ENCODE results near the gene XYLT1.

Gene XYLT1

DNA sequence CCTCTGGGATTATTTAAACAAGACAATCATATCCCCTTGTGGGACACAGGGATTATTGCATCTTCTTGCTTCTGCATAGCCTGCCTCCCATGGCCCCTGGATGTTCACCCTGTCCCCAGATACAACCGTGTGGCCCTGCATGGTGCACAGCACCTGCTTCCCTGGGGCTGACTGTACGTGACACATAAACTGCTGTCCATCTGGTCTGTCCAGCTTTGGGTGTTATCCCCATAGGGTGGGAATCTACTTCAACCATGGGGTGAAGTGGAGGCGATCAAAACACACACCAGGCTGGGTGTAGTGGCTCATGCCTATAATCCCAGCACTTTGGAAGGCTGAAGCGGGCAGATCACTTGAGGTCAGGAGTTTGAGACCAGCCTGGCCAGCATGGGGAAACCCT, 138.8 kb downstream of the XYLT1 start:
- H3K4me3 ChIP-seq (ENCODE audit: low read depth, low read length) = no peak overlapping the region
- in situ Hi-C loops (cut with HindIII; ENCODE audit: low sequenced_read_pairs) = no loop called here
- DNase-seq (ENCODE audit: low read depth, low spot score) = no peak
- TF ChIP-seq, protein P1, sequence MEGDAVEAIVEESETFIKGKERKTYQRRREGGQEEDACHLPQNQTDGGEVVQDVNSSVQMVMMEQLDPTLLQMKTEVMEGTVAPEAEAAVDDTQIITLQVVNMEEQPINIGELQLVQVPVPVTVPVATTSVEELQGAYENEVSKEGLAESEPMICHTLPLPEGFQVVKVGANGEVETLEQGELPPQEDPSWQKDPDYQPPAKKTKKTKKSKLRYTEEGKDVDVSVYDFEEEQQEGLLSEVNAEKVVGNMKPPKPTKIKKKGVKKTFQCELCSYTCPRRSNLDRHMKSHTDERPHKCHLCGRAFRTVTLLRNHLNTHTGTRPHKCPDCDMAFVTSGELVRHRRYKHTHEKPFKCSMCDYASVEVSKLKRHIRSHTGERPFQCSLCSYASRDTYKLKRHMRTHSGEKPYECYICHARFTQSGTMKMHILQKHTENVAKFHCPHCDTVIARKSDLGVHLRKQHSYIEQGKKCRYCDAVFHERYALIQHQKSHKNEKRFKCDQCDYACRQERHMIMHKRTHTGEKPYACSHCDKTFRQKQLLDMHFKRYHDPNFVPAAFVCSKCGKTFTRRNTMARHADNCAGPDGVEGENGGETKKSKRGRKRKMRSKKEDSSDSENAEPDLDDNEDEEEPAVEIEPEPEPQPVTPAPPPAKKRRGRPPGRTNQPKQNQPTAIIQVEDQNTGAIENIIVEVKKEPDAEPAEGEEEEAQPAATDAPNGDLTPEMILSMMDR (IDR thresholded peaks at IDR 0.05; ENCODE audit: low read depth, low read length) = no peak

- no peak overlapping the region for H3K4me3 ChIP-seq (ENCODE audit: low read depth, low read length)
- DNase-seq (ENCODE audit: low read depth, low spot score) = no peak
- TF ChIP-seq, protein P1 (IDR thresholded peaks at IDR 0.05; ENCODE audit: low read depth, low read length) = no peak
- in situ Hi-C loops (cut with HindIII; ENCODE audit: low sequenced_read_pairs) = no loop called here
Observed at GRCh38 chr16:17331071-17331607, 139.6 kb downstream of the XYLT1 start.

DNA sequence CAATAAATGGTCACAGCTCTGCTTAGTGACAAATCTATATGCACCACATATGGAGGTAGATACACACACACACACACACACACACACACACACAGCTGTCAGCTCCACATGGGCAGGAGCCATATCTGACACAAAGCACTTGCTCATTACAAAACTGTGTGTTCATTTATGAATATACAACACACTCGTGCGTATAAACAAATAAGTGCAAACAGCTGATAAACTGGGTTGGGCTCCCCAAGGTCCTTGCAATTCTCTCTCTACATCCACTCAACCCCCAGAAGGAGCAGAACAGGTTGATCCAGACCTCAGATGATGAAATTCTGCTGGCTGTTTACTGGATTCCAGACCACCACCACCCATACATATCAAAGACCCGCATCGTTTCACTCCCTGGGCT, 140.7 kb downstream of the XYLT1 start:
- no peak for DNase-seq (ENCODE audit: low read depth, low spot score)
- H3K4me3 ChIP-seq (ENCODE audit: low read depth, low read length) = no peak overlapping the region
- in situ Hi-C loops (cut with HindIII; ENCODE audit: low sequenced_read_pairs) = no loop called here
- TF ChIP-seq, protein P1 (IDR thresholded peaks at IDR 0.05; ENCODE audit: low read depth, low read length) = no peak

DNA sequence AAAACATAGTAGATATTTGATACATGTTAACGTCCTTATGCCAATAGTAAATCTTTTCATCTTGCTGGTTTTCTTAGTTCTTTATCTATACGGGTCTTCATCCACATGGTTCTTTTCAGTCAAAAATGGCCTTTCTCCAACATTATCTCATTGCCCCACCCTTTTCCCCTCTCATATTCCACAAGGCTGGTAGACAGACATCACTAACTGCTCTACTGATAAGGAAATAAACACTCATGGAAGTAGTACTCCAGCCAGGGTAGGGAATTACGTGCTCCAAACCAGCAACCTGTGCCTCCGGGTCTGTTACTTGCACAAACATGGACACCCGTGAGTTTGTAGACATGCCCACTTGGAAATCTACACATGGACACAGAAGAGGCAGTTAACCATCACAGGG, 141.4 kb downstream of the XYLT1 start:
- in situ Hi-C loops (cut with HindIII; ENCODE audit: low sequenced_read_pairs) = no loop called here
- no peak for DNase-seq (ENCODE audit: low read depth, low spot score)
- no peak overlapping the region for H3K4me3 ChIP-seq (ENCODE audit: low read depth, low read length)
- TF ChIP-seq, protein P1 (IDR thresholded peaks at IDR 0.05; ENCODE audit: low read depth, low read length) = no peak

GRCh38 chr16:17328932-17329331, 141.8 kb downstream of the XYLT1 start:
- in situ Hi-C loops (cut with HindIII; ENCODE audit: low sequenced_read_pairs) = no loop called here
- no peak overlapping the region for H3K4me3 ChIP-seq (ENCODE audit: low read depth, low read length)
- DNase-seq (ENCODE audit: low read depth, low spot score) = no peak
- TF ChIP-seq, protein P1 (IDR thresholded peaks at IDR 0.05; ENCODE audit: low read depth, low read length) = no peak

DNA sequence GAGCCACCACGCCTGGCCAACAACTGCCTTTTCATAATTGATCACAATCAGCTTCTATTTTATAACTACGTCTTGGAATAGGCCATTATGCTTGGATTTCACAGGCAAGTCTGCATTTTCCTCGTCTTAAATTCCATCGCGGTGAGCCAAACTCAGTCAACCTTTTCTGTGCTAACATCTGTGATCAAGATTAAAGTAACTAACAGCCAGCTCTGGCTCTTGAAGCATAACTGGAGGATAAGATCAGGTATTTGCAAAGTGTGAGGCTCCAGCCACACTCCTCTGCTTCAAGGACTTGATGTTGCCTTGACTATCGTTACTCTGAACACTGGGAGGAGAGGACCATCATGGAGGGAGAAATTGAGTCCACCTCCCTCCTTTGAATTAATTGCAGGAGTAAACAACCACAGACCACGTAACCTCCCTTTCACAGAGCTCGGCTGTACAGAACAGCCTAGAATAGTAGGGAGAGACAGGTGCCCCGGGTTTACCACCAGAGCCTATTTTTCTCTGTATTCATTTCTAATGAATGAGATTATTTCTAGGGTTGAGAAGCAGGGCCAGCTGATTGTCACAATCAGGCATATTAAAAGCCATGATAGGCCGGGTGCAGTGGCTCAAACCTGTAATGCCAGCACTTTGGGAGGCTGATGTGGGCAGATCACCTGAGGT, 143.0 kb downstream of the XYLT1 start:
- in situ Hi-C loops (cut with HindIII; ENCODE audit: low sequenced_read_pairs) = no loop called here
- no peak overlapping the region for H3K4me3 ChIP-seq (ENCODE audit: low read depth, low read length)
- no peak for DNase-seq (ENCODE audit: low read depth, low spot score)
- TF ChIP-seq, protein P1 (IDR thresholded peaks at IDR 0.05; ENCODE audit: low read depth, low read length) = no peak
